Coronary artery (tissue), 2 donors: ENCODE measurements around the gene SRCIN1.
A peak's percentile ranks its signal among the peaks of the same experiment; 100 is the strongest.

ENCODE experiments used
- DNase-seq: peaks from one replicate; pipeline ENCODE4 v3.0.0-alpha.2; 2017; ENCODE audit warnings: low spot score
- H3K27ac ChIP-seq, 2 donors: fragments of 200-600 bp; sonication (generic); one replicate each; pipeline ENCODE4 v1.5.1; 2016 to 2019
- H3K4me3 ChIP-seq: fragments of 200-600 bp; sonication (generic); 2 replicates; pipeline ENCODE4 v1.5.1; 2016; ENCODE audit warnings: mild to moderate bottlenecking, moderate library complexity
- TF ChIP-seq, protein P1 (sequence below): fragments of 200-600 bp; sonication (generic); IDR thresholded peaks from one replicate; pipeline ENCODE4 v1.5.1; 2019; ENCODE audit warnings: antibody characterized with exemption

The SRCIN1 gene

GRCh38 chr17:38511150-38512108, 94.3 kb downstream of the SRCIN1 start:
- TF ChIP-seq, protein P1, sequence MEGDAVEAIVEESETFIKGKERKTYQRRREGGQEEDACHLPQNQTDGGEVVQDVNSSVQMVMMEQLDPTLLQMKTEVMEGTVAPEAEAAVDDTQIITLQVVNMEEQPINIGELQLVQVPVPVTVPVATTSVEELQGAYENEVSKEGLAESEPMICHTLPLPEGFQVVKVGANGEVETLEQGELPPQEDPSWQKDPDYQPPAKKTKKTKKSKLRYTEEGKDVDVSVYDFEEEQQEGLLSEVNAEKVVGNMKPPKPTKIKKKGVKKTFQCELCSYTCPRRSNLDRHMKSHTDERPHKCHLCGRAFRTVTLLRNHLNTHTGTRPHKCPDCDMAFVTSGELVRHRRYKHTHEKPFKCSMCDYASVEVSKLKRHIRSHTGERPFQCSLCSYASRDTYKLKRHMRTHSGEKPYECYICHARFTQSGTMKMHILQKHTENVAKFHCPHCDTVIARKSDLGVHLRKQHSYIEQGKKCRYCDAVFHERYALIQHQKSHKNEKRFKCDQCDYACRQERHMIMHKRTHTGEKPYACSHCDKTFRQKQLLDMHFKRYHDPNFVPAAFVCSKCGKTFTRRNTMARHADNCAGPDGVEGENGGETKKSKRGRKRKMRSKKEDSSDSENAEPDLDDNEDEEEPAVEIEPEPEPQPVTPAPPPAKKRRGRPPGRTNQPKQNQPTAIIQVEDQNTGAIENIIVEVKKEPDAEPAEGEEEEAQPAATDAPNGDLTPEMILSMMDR = no peak
- no peak for DNase-seq
- Histone ChIP-seq H3K4me3 (no peak overlapping the region), H3K27ac (no peak overlapping the region)

- DNase-seq = no peak
- TF ChIP-seq, protein P1 = no peak
- Histone ChIP-seq H3K4me3 (peak overlapping the region; percentile 48), H3K27ac (no peak overlapping the region)
Measured at GRCh38 chr17:38510421-38511149, 95.2 kb downstream of the SRCIN1 start.

- Histone ChIP-seq H3K4me3 (peak overlapping the region; percentile 48), H3K27ac (no peak overlapping the region)
- DNase-seq = no peak
- TF ChIP-seq, protein P1 = no peak
Measured at GRCh38 chr17:38509772-38510420, 95.9 kb downstream of the SRCIN1 start.

DNA sequence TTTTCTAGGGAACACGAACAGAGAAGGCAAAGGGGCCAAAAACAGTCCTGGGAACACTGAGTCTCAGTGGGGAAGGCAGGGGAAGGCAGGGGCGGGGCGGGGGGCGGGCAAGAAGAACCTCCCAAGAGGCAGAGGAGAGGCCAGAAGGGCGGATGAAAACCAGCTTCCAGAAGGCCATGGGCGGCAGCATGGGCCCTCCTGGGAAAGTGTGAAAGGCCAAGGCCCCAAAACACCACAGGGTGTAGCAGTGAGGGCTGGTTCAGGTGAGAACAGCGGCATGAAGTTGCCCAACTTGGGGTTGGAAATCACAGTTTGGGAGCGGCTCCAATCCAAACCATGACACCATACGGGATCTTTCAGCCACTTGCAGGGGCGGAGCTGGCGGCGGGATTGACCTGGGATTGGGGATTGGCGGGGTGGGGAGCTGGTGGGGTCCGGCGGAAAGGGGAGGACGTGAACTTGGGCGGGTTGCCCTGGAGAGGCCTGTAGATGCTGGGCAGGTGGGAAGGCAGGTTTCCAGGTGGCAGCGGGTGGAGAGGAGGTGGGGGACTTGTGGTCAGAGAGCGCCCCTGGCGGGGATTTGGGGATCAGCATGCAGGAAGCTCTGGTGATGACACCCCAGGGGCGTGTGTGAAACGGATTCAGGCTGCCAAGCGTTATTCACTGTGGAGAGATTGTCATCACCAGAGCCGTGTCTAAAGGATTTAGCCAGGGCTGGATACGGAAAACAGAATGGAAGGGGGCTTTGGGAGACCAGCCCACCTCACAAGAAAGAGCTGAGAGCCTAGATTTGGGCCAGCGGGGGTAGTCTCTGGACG, 96.6 kb downstream of the SRCIN1 start:
- TF ChIP-seq, protein P1 = peak; percentile 19
- Histone ChIP-seq H3K27ac (no peak overlapping the region), H3K4me3 (peak overlapping the region; percentile 48)
- DNase-seq = no peak

DNA sequence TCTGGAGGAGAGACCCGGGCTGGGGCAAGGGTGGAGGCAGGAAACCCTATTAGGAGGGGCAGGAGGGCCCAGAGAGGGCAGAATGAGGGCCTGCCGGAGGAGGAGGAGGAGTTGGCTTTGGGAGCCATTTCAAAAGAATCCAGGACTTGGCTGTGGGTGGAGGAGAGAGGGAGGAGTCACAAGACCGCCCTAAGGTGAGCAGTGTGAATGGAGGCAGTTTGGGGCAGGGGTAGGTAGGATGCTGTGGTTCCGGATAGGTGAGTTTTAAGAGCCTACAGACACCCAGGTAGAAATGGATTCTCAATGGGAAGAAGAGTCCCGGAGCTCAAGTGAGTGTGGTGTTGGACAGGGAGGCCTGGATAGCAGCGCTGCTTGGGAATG, 97.2 kb downstream of the SRCIN1 start:
- no peak for DNase-seq
- Histone ChIP-seq H3K27ac (no peak overlapping the region), H3K4me3 (no peak overlapping the region)
- TF ChIP-seq, protein P1 = no peak

DNA sequence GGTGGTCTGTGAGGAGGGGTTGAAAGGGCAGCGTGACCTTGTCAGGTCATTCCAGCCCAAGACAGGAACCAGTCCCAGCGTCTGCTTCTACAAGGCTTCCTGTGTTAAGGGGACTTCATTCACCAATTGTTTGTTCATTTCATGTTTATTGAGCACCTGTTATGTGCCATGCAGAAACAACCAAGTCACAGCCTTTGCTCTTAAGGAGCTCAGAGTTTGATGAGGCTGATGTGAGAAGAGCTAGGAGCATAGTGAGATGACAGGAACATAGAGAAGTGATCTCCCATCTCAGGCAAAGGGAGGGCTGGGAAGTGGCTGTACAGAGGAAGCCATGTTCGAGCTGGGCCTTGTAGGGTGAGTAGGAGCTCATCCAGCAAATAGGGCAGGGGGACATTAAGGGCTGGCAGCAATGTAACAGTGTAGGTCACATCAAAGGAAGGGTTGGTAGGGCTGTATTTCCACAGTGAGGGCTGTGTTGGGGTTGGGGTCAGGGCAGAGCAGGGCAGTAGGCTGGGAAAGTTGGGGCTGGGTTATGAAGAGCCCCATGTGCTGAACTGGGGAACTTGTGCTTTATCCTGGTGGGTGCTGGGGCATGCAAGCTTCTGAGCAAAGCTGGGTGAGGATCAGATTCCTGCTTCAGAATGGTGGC, 97.7 kb downstream of the SRCIN1 start:
- no peak for DNase-seq
- TF ChIP-seq, protein P1 = no peak
- Histone ChIP-seq H3K27ac (no peak overlapping the region), H3K4me3 (no peak overlapping the region)
